ENCODE results near the gene RPS18. TPM values are rescaled to one million over a fixed set of nuclear protein-coding genes. Genes with fewer than 3 reads are reported as not detected.
"Not testable (repeated sequence)": the region's sequence is repeated elsewhere in the genome, so short reads cannot be mapped to it uniquely, and the experiment has no call there.

RPS18 gene
- total RNA-seq, 1 experiment from 2014 or later = 2,019 TPM

DNA sequence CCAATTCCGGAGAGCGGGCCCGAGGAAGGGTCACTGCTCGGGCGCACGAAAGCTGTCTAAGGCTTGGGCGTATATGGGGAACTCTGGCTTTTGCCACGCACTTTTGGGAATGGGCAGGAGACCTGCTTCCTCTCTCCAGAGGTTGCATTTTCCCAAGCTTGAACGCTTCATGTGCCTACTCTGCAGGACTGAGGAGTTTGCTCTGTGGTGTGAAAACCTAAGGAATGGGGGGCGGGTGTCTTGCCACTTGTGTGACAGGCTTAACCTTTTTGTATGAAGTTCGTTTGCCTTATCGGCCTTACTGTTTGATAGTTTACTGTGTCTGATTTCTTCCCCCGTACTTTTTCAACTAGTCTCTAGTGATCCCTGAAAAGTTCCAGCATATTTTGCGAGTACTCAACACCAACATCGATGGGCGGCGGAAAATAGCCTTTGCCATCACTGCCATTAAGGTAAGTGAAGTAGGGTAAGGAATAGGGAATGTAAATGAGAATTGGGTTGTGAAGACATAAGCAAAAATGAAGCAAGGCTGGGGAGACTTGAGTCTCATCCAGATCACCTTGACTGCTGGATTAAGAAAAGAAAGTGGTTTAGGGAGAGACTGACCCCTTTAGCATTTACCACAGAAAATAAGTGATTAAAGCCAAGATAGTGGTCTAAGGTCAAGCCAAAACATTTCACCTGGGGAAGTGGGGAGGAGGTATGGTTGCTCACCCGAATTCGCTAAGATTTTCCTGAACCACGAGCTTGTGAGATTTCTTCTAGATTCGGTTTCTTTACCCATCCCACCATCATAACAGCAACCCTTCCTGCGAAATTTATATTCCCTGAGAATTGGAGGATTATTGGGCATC is 627 bp downstream of the RPS18 start:
- DNase-seq (ENCODE audit: low spot score) = no peak

DNA sequence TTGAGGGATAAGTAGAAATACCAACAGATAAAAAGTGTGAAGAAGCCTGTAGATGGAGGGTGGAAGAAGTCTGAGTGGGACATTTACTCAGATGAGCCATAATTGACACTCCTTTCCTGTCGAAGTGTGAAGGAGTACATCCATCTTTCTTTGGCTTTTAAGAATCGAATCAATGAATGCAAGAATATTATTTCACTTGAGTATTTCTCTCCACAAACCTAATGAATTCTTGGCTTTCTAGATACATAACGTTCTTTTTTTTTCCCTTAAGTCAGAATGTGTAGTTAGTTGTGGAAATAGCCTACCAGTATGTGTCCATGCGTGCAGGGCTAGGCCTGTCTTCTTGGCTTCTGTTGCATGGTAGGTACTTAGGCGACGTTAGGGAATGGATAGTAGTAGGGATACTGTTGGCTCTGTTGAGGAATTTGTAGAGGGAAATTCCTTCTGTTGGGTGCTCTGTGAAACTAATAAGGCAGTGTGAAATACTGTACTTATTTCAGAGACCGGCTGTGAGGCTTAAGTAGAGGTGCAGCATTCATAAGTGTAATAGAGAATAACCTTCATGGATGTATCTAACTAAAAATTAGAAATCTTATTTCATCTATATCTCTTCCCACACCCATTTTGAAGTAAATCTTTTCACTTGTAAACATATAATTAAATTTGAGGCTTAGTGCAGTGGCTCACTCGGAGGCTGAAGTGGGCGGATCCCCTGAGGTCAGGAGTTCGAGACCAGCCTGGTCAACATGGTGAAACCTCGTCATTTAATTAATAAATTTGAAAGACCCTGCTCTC is 1.5 kb downstream of the RPS18 start:
- DNase-seq (ENCODE audit: low spot score) = no peak

DNA sequence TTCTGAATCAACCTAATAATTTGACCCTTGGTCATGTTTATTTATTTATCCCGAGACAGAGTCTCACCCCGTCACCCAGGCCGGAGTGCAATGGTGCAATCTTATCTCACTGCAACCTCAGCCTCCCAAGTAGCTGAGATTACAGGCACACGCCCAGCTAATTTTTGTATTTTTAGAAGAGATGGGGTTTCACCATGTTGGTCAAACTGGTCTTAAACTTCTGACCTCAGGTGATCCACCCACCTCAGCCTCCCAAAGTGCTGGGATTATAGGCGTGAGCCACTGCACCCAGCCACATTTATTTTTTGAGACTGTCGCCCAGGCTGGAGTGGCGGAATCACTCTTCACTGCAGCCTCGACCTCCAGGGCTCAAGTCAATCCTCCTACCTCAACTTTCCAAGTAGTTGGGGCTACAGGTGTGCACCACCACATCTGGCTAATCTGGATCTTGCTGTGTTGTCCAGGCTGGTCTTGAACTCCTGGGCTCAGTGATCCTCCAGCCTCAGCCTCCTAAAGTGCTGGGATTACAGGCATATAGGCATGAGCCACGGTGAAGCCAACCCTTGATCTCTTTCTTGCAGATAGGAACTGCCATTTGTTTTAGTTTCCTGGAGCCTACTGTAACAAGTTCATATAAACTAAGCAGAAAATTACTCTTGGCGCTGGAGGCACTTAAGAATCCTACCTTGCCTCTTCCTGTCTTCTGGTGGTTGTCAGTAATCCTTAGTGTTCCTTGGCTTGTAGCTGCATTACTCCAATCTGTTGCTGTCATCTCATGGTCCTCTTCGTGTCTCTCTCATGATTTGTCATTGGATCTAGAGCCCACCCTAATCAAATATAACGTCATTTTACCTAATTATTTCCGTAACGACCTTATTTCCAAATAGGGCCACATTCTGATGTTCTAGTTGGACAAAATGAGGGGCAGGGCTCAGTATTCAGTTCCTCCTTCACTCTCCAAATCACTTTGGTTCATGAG is 2.3 kb downstream of the RPS18 start:
- DNase-seq (ENCODE audit: low spot score) = no peak

DNA sequence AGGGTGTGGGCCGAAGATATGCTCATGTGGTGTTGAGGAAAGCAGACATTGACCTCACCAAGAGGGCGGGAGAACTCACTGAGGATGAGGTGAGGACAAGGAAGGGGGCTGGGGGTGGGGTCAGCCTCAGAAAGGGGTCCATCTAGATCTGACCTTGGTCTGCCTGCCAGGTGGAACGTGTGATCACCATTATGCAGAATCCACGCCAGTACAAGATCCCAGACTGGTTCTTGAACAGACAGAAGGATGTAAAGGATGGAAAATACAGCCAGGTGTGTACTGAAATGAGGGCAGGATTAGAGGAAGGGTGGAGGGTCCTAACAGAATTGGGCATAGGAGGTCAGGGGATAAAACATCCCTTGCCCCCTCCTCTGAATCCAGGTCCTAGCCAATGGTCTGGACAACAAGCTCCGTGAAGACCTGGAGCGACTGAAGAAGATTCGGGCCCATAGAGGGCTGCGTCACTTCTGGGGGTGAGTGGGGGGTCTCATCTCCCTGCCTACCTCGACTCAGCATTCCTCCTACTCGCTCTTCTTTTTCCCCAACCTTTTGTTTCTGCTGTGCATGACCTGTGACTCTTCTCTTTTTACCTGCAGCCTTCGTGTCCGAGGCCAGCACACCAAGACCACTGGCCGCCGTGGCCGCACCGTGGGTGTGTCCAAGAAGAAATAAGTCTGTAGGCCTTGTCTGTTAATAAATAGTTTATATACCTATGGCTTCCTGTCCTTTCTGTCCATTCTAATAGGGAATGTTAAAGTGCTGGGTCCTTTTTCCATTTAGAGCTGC is 4.1 kb downstream of the RPS18 start:
- DNase-seq (ENCODE audit: low spot score) = not testable (repeated sequence)

DNA sequence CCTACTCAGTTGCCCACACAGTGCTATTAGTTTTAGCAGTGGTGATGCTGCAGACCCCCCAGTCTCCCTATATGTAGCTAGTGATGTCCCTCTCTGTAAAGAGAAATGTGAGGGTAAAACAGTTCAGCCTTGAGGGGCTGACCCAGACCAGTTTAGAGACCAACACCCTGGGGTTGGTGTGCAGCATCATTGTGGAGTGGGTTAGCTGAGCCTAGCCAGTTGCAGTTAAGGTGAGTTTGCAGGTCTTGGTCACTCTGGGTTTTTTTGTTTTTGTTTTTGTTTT is 4.6 kb downstream of the RPS18 start:
- no peak for DNase-seq (ENCODE audit: low spot score)

GRCh38 chr6:33276864-33277662 is 5.2 kb downstream of the RPS18 start, which contains the start of gene B3GALT4:
TSS of gene B3GALT4 (plus strand) at chr6:33277123. CDS start at chr6:33277420, 297 bp downstream.
- DNase-seq (ENCODE audit: low spot score) = no peak

DNA sequence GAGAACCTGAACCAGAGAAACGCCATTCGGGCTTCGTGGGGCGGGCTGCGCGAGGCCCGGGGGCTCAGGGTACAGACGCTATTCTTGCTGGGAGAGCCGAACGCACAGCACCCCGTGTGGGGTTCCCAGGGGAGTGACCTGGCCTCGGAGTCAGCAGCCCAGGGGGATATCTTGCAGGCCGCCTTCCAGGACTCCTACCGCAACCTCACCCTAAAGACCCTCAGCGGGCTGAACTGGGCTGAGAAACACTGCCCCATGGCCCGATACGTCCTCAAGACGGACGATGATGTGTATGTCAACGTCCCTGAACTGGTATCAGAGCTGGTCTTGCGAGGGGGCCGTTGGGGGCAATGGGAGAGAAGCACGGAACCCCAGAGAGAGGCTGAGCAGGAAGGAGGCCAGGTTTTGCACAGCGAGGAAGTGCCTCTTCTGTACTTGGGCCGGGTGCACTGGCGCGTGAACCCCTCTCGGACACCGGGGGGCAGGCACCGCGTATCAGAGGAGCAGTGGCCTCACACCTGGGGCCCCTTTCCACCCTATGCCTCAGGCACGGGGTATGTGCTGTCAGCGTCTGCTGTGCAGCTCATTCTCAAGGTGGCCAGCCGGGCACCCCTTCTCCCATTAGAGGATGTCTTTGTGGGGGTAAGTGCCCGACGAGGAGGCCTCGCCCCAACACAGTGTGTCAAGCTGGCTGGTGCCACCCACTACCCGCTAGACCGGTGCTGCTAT is 6.0 kb downstream of the RPS18 start:
- DNase-seq (ENCODE audit: low spot score) = no peak

GRCh38 chr6:33278392-33278741 is 6.5 kb downstream of the RPS18 start:
- no peak for DNase-seq (ENCODE audit: low spot score)

- DNase-seq (ENCODE audit: low spot score) = no peak
Observed at GRCh38 chr6:33278810-33279209, 6.9 kb downstream of the RPS18 start.

GRCh38 chr6:33279257-33279695 is 7.4 kb downstream of the RPS18 start:
- no peak for DNase-seq (ENCODE audit: low spot score)

DNA sequence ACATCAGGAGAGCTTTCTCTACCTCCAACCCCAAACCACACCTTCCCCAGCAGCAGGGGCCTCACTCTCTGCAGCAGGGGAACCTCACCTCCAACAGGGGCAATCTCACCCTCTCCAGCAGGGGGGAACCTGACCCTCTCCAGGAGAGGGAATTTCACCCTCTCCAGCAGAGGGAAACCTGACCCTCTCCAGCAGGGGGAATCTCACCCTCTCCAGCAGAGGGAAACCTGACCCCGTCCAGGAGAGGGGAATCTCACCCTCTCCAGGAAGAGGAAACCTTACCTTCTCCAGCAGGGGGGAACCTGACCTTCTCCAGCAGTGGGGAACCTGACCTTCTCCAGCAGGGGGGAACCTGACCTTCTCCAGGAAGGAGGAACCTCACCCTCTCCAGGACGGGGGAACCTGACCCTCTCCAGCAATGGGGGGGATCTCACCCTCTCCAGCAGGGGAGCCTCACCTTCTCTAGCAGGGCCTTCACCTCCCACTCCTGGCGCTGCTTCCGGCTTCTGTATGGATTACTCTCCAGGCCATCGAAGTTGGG is 8.2 kb downstream of the RPS18 start:
- DNase-seq (ENCODE audit: low spot score) = peak; percentile 57

- DNase-seq (ENCODE audit: low spot score) = no peak
Observed at GRCh38 chr6:33280539-33280938, 8.7 kb downstream of the RPS18 start.

- not testable (repeated sequence) for DNase-seq (ENCODE audit: low spot score)
Observed at GRCh38 chr6:33285214-33285613, 13.3 kb downstream of the RPS18 start.

- DNase-seq (ENCODE audit: low spot score) = no peak
Observed at GRCh38 chr6:33286946-33287914, 15.4 kb downstream of the RPS18 start.

- no peak for DNase-seq (ENCODE audit: low spot score)
Observed at GRCh38 chr6:33288141-33288920, 16.5 kb downstream of the RPS18 start.

GRCh38 chr6:33288921-33289783 is 17.3 kb downstream of the RPS18 start, which contains the start of the genes PFDN6 and WDR46:
TSS of gene PFDN6 (plus strand) at chr6:33289601. CDS start at chr6:33289857, 256 bp downstream.
TSS of gene WDR46 (minus strand) at chr6:33289239. CDS start at chr6:33289170, 69 bp downstream.
- peak; percentile 85 for DNase-seq (ENCODE audit: low spot score)

Data from A172 (cell line).